HepG2 (cell line): ENCODE results near the gene PTGIS. TPM values are rescaled to one million over a fixed set of nuclear protein-coding genes. Genes with fewer than 3 reads are reported as not detected.
A peak's percentile ranks its signal among the peaks of the same experiment; 100 is the strongest.

Experiments
- BORCS8-MEF2B ChIP-seq: sonication (generic); formaldehyde crosslinking; IDR thresholded peaks from 2 replicates; pipeline ENCODE4 v1.8.0; 2022; ENCODE audit warnings: mild to moderate bottlenecking, missing genetic modification reagents
- GATAD2A ChIP-seq: IDR thresholded peaks from 2 replicates; pipeline ENCODE4 v1.6.1; 2016
- HNF4G ChIP-seq, 2 experiments: sonication (generic) in 1 of 2; formaldehyde crosslinking in 1 of 2; IDR thresholded peaks; 2 replicates each; pipeline versions ENCODE4 v1.4.0 to v1.6.1; 2011 to 2020; ENCODE audit warnings: borderline replicate concordance in 2 of 2, low read depth in 2 of 2, mild to moderate bottlenecking in 2 of 2, low read length in 1 of 2, missing genetic modification reagents in 1 of 2, moderate library complexity in 1 of 2
- HOXD1 ChIP-seq: sonication (generic); formaldehyde crosslinking; IDR thresholded peaks from 2 replicates; pipeline ENCODE4 v1.5.0; 2020; ENCODE audit warnings: missing genetic modification reagents
- IKZF4 ChIP-seq: sonication (generic); formaldehyde crosslinking; IDR thresholded peaks from 2 replicates; pipeline ENCODE4 v1.5.1; 2020; ENCODE audit warnings: borderline replicate concordance, mild to moderate bottlenecking, low read depth, missing genetic modification reagents; ENCODE audit errors: not compliant biosample characterization
- MIER2 ChIP-seq: IDR thresholded peaks from 2 replicates; pipeline ENCODE4 v1.6.1; 2016; ENCODE audit warnings: missing biosample characterization, missing genetic modification reagents
- MXD4 ChIP-seq: IDR thresholded peaks from 2 replicates; pipeline ENCODE4 v1.6.1; 2016; ENCODE audit warnings: mild to moderate bottlenecking, missing biosample characterization, missing genetic modification reagents
- POLR2A ChIP-seq, 2 experiments: IDR thresholded peaks; 2 replicates each; pipeline ENCODE4 v1.6.1; 2011; ENCODE audit warnings: low read depth in 2 of 2, low read length in 2 of 2, mild to moderate bottlenecking in 1 of 2, moderate library complexity in 1 of 2; ENCODE audit not compliant: insufficient read depth in 1 of 2
- SNAPC2 ChIP-seq: sonication (generic); formaldehyde crosslinking; IDR thresholded peaks from 2 replicates; pipeline ENCODE4 v1.8.1; 2022; ENCODE audit warnings: mild to moderate bottlenecking, missing genetic modification reagents
- YEATS2 ChIP-seq: sonication (generic); formaldehyde crosslinking; IDR thresholded peaks from 2 replicates; pipeline ENCODE4 v1.4.0; 2020; ENCODE audit warnings: missing genetic modification reagents, borderline replicate concordance
- ZEB1 ChIP-seq: IDR thresholded peaks from 2 replicates; pipeline ENCODE4 v1.6.1; 2012; ENCODE audit warnings: mild to moderate bottlenecking, low read depth, inconsistent platforms; ENCODE audit not compliant: insufficient replicate concordance
- ZFY ChIP-seq: sonication (generic); formaldehyde crosslinking; IDR thresholded peaks from 2 replicates; pipeline ENCODE4 v1.4.0; 2020; ENCODE audit warnings: missing genetic modification reagents
- ZNF280D ChIP-seq: sonication (generic); formaldehyde crosslinking; IDR thresholded peaks from 2 replicates; pipeline ENCODE4 v1.5.1; 2020; ENCODE audit warnings: mild to moderate bottlenecking, missing genetic modification reagents
- ZNF318 ChIP-seq: sonication (generic); formaldehyde crosslinking; IDR thresholded peaks from 2 replicates; pipeline ENCODE4 v1.4.0; 2020; ENCODE audit warnings: mild to moderate bottlenecking, missing genetic modification reagents
- ZNF44 ChIP-seq: sonication (generic); formaldehyde crosslinking; IDR thresholded peaks from 2 replicates; pipeline ENCODE4 v1.5.1; 2020; ENCODE audit warnings: mild to moderate bottlenecking, missing genetic modification reagents
- ZNF589 ChIP-seq: sonication (generic); formaldehyde crosslinking; conservative IDR thresholded peaks from 2 replicates; pipeline ENCODE4 v1.8.0; 2022; ENCODE audit warnings: mild to moderate bottlenecking, moderate library complexity, missing genetic modification reagents
- ZNF777 ChIP-seq: sonication (generic); formaldehyde crosslinking; IDR thresholded peaks from 2 replicates; pipeline ENCODE4 v1.4.0; 2020; ENCODE audit warnings: missing genetic modification reagents
- ZNF839 ChIP-seq: sonication (generic); formaldehyde crosslinking; IDR thresholded peaks from 2 replicates; pipeline ENCODE4 v1.4.0; 2020; ENCODE audit warnings: missing genetic modification reagents, mild to moderate bottlenecking, borderline replicate concordance
- polyA plus RNA-seq, 8 experiments: library from polyadenylated mRNA; depleted of rRNA in 3 of 8; stranded (reverse) in 7 of 8; unstranded in 1 of 8; fragments of >200 nt; fragmentation: Illumina TruSeq in 4 of 8; extraction: Trizol in 4 of 8; gene quantifications; 2 replicates each; pipeline versions ENCODE4 v1.2.1 to v1.2.3, GENCODE V29; 2011 to 2016; ENCODE audit warnings: low read depth in 4 of 8, missing spikeins in 1 of 8, mixed read lengths in 1 of 8; ENCODE audit not compliant: insufficient read depth in 1 of 8
- total RNA-seq, 5 experiments: library from RNA; depleted of rRNA; stranded (reverse); fragments of >200 nt; fragmentation: Illumina TruSeq; extraction: Trizol; gene quantifications; 2 replicates each; pipeline ENCODE4 v1.2.3, GENCODE V29; 2016; ENCODE audit warnings: low read depth in 1 of 5

The PTGIS gene
- total and polyA plus RNA-seq, 2 of the 13 experiments (the other 11 are each of a cell fraction or from before 2014, with no cell fraction given), result not detected

GRCh38 chr20:49594143-49594930 lies 26.4 kb upstream of the PTGIS start (continued):
- TF ChIP-seq ZNF318 (CRISPR knock-in tag), result no peak
- no peak for TF ChIP-seq BORCS8-MEF2B (CRISPR knock-in tag)
- TF ChIP-seq HOXD1 (CRISPR knock-in tag), result no peak
- no peak for TF ChIP-seq IKZF4 (CRISPR knock-in tag)
- no peak for TF ChIP-seq ZNF589 (CRISPR knock-in tag)
- peak; percentile 71; the same call in 1 of the 2 replicates for TF ChIP-seq HNF4G (IDR thresholded peaks at IDR 0.05; ENCODE audit: borderline replicate concordance, low read depth, low read length)
- TF ChIP-seq HNF4G (CRISPR knock-in tag; IDR thresholded peaks at IDR 0.05; ENCODE audit: borderline replicate concordance, low read depth), result 0 out of 2 replicates have a peak, but pooled peaks have one; percentile 22
- no peak for TF ChIP-seq ZNF777 (CRISPR knock-in tag)
- 0 out of 2 replicates have a peak, but pooled peaks have one; percentile 19 for TF ChIP-seq ZNF280D (CRISPR knock-in tag)
- peak; percentile 59; the same call in 1 of the 2 replicates for TF ChIP-seq ZNF839 (CRISPR knock-in tag)
- 0 out of 2 replicates have a peak, but pooled peaks have one; percentile 33 for TF ChIP-seq MIER2 (CRISPR knock-in tag)
- no peak for TF ChIP-seq ZEB1
- no peak for TF ChIP-seq MXD4 (CRISPR knock-in tag)
- 0 out of 2 replicates have a peak, but pooled peaks have one; percentile 56 for TF ChIP-seq YEATS2 (CRISPR knock-in tag)
- no peak for TF ChIP-seq SNAPC2 (CRISPR knock-in tag)
- peak; percentile 13; the same call in 1 of the 2 replicates for TF ChIP-seq ZFY
- TF ChIP-seq POLR2A (IDR thresholded peaks at IDR 0.05; ENCODE audit: insufficient read depth in 1 of 2, low read depth in 2 of 2, low read length in 2 of 2), result no peak
- 0 out of 2 replicates have a peak, but pooled peaks have one; percentile 37 for TF ChIP-seq GATAD2A (CRISPR knock-in tag)
- TF ChIP-seq ZNF44 (CRISPR knock-in tag), result 0 out of 2 replicates have a peak, but pooled peaks have one; percentile 65
